ENCODE data around the gene FARS2.

GRCh38 chr6:5534643-5535042 is 273.3 kb downstream of the FARS2 start:
- no peak for TF ChIP-seq CTCF (IDR thresholded peaks at IDR 0.05; ENCODE audit: poor library complexity)
- no peak for TF ChIP-seq EZH2phosphoT487 (IDR thresholded peaks at IDR 0.05; ENCODE audit: low read depth, severe bottlenecking, unreplicated experiment)

All from hepatocyte (in vitro differentiated cells).